ENCODE measurements around the gene RSPH4A.

The RSPH4A gene

GRCh38 chr6:116676021-116676420 is 59.7 kb downstream of the RSPH4A start:
- H3K27me3 ChIP-seq (ENCODE audit: control insufficient read depth, low read length): peaks cover 13% of the 10 kb centered on the region; the same call in 1 of the 2 replicates
- H3K4me1 ChIP-seq (ENCODE audit: control insufficient read depth, low read length): peaks cover 6% of the 10 kb centered on the region
- H3K36me3 ChIP-seq (ENCODE audit: control insufficient read depth, low read length): no peaks in the 10 kb centered on the region
- H3K4me3 ChIP-seq (ENCODE audit: low read length): no peak overlapping the region
- no peaks in the 10 kb centered on the region for H3K9me2 ChIP-seq (replicated peaks; ENCODE audit: control insufficient read depth, low read length)
- no peak overlapping the region for H3K4me2 ChIP-seq (ENCODE audit: low read length)
- H4K20me1 ChIP-seq (ENCODE audit: control insufficient read depth, insufficient read depth, low read depth, low read length): no peaks in the 10 kb centered on the region
- no peak for TF ChIP-seq EZH2phosphoT487 (IDR thresholded peaks at IDR 0.05; ENCODE audit: borderline replicate concordance, low read length)
- no peak for TF ChIP-seq CTCF (IDR thresholded peaks at IDR 0.05; ENCODE audit: low read depth, low read length, poor library complexity, severe bottlenecking)
- peaks cover under 1% of the 10 kb centered on the region for H3K79me2 ChIP-seq (ENCODE audit: control insufficient read depth, low read length)
- H3K9me3 ChIP-seq (ENCODE audit: control insufficient read depth, insufficient read depth, low read length): no peaks in the 10 kb centered on the region
- H3F3A ChIP-seq (ENCODE audit: control insufficient read depth, insufficient read depth): no peaks in the 10 kb centered on the region
- no peak overlapping the region for H3K27ac ChIP-seq (ENCODE audit: low read depth, low read length)

GRCh38 chr6:116680880-116681672 is 64.8 kb downstream of the RSPH4A start, which contains the start of gene KPNA5:
Gene KPNA5 (plus strand): TSS chr6:116681211. CDS start chr6:116681335, 124 bp downstream.
- no peaks in the 10 kb centered on the region for H3K9me2 ChIP-seq (replicated peaks; ENCODE audit: control insufficient read depth, low read length)
- H3K4me2 ChIP-seq (ENCODE audit: low read length): peak within 1 kb of the TSS; percentile 87
- H3K4me3 ChIP-seq (ENCODE audit: low read length): peak within 1 kb of the TSS; percentile 95
- H4K20me1 ChIP-seq (ENCODE audit: control insufficient read depth, insufficient read depth, low read depth, low read length): 0 out of 2 replicates have a peak, but pooled peaks cover 4% of the 10 kb centered on the region
- peaks cover 14% of the 10 kb centered on the region for H3K4me1 ChIP-seq (ENCODE audit: control insufficient read depth, low read length)
- H3K79me2 ChIP-seq (ENCODE audit: control insufficient read depth, low read length): peaks cover 49% of the 10 kb centered on the region
- peak within 1 kb of the TSS; percentile 76 for H3K27ac ChIP-seq (ENCODE audit: low read depth, low read length)
- no peaks in the 10 kb centered on the region for H3K9me3 ChIP-seq (ENCODE audit: control insufficient read depth, insufficient read depth, low read length)
- peaks cover 24% of the 10 kb centered on the region for H3K36me3 ChIP-seq (ENCODE audit: control insufficient read depth, low read length)
- no peaks in the 10 kb centered on the region for H3K27me3 ChIP-seq (ENCODE audit: control insufficient read depth, low read length)
- TF ChIP-seq EZH2phosphoT487 (IDR thresholded peaks at IDR 0.05; ENCODE audit: borderline replicate concordance, low read length) (no peak), CTCF (IDR thresholded peaks at IDR 0.05; ENCODE audit: low read depth, low read length, poor library complexity, severe bottlenecking) (no peak)
- H3F3A ChIP-seq (ENCODE audit: control insufficient read depth, insufficient read depth): peaks cover 3% of the 10 kb centered on the region; the same call in 1 of the 2 replicates

GRCh38 chr6:116682334-116682712 is 66.0 kb downstream of the RSPH4A start:
- H3K4me3 ChIP-seq (ENCODE audit: low read length): peak overlapping the region; percentile 95
- peak overlapping the region; percentile 22; the same call in 1 of the 2 replicates for H3K27ac ChIP-seq (ENCODE audit: low read depth, low read length)

More at GRCh38 chr6:116682334-116682712, 66.0 kb downstream of the RSPH4A start:
- Histone ChIP-seq H3K4me1 (ENCODE audit: control insufficient read depth, low read length) (peaks cover 14% of the 10 kb centered on the region), H3K79me2 (ENCODE audit: control insufficient read depth, low read length) (peaks cover 61% of the 10 kb centered on the region), H4K20me1 (ENCODE audit: control insufficient read depth, insufficient read depth, low read depth, low read length) (0 out of 2 replicates have a peak, but pooled peaks cover 4% of the 10 kb centered on the region), H3K36me3 (ENCODE audit: control insufficient read depth, low read length) (peaks cover 24% of the 10 kb centered on the region), H3K27me3 (ENCODE audit: control insufficient read depth, low read length) (no peaks in the 10 kb centered on the region), H3K4me2 (ENCODE audit: low read length) (peak overlapping the region; percentile 87), H3K9me3 (ENCODE audit: control insufficient read depth, insufficient read depth, low read length) (no peaks in the 10 kb centered on the region), H3K9me2 (replicated peaks; ENCODE audit: control insufficient read depth, low read length) (no peaks in the 10 kb centered on the region), H3F3A (ENCODE audit: control insufficient read depth, insufficient read depth) (peaks cover 3% of the 10 kb centered on the region; the same call in 1 of the 2 replicates)
- no peak for TF ChIP-seq EZH2phosphoT487 (IDR thresholded peaks at IDR 0.05; ENCODE audit: borderline replicate concordance, low read length)
